Measurements from ENCODE around the gene UNC13D. TPM values are rescaled to one million over a fixed set of nuclear protein-coding genes. Genes with fewer than 3 reads are reported as not detected.

The UNC13D gene
- polyA plus RNA-seq, 1 donor from 2014 or later: 1.2 TPM

GRCh38 chr17:75830164-75831031, 13.8 kb downstream of the UNC13D start:
- Histone ChIP-seq H3K4me3 (ENCODE audit: low read length) (no peak overlapping the region), H2AFZ (ENCODE audit: low read depth, low read length) (no peak overlapping the region), H3K9me2 (ENCODE audit: insufficient read depth, low read length) (no peaks in the 10 kb centered on the region), H4K20me1 (ENCODE audit: insufficient read depth) (no peaks in the 10 kb centered on the region), H3K36me3 (ENCODE audit: insufficient read depth, low read length) (no peaks in the 10 kb centered on the region), H3K4me2 (ENCODE audit: low read length) (no peak overlapping the region), H3F3A (ENCODE audit: insufficient read depth, low read length, poor library complexity, severe bottlenecking) (no peaks in the 10 kb centered on the region), H3K79me2 (replicated peaks; ENCODE audit: insufficient read depth, low read length) (no peaks in the 10 kb centered on the region), H3K9me3 (ENCODE audit: low read length) (no peaks in the 10 kb centered on the region), H3K27ac (ENCODE audit: low read length) (no peak overlapping the region), H3K9ac (ENCODE audit: low read length) (no peak overlapping the region), H3K27me3 (ENCODE audit: insufficient read depth, low read depth, low read length) (no peaks in the 10 kb centered on the region)
- TF ChIP-seq, protein P1, sequence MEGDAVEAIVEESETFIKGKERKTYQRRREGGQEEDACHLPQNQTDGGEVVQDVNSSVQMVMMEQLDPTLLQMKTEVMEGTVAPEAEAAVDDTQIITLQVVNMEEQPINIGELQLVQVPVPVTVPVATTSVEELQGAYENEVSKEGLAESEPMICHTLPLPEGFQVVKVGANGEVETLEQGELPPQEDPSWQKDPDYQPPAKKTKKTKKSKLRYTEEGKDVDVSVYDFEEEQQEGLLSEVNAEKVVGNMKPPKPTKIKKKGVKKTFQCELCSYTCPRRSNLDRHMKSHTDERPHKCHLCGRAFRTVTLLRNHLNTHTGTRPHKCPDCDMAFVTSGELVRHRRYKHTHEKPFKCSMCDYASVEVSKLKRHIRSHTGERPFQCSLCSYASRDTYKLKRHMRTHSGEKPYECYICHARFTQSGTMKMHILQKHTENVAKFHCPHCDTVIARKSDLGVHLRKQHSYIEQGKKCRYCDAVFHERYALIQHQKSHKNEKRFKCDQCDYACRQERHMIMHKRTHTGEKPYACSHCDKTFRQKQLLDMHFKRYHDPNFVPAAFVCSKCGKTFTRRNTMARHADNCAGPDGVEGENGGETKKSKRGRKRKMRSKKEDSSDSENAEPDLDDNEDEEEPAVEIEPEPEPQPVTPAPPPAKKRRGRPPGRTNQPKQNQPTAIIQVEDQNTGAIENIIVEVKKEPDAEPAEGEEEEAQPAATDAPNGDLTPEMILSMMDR (IDR thresholded peaks at IDR 0.05; ENCODE audit: poor library complexity, severe bottlenecking): peak; percentile 24
- TF ChIP-seq EZH2 (IDR thresholded peaks at IDR 0.05; ENCODE audit: borderline replicate concordance, insufficient read depth, low read length, poor library complexity, severe bottlenecking): no peak
- TF ChIP-seq EP300 (conservative IDR thresholded peaks at IDR 0.05; ENCODE audit: poor library complexity, severe bottlenecking): no peak

DNA sequence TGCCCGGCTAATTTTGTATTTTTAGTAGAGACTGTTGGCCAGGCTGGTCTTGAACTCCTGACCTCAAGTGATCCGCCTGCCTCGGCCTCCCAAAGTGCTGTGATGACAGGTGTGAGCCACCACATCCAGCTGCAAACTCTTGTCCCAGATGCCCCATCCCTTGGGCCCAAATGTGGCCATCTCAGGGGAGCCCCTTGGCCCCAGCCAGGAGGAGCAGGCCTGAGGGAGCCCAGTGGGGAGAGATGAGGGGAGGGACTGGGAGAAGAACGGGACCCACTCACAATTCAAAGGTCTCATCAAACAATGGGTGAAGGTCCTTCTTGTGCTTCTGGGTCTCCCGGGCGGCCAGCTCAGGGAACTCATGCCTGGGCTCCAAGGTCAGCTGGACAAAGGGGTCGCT, 14.5 kb downstream of the UNC13D start:
- Histone ChIP-seq H3K4me3 (ENCODE audit: low read length) (no peak overlapping the region), H4K20me1 (ENCODE audit: insufficient read depth) (no peaks in the 10 kb centered on the region), H3K36me3 (ENCODE audit: insufficient read depth, low read length) (no peaks in the 10 kb centered on the region), H3F3A (ENCODE audit: insufficient read depth, low read length, poor library complexity, severe bottlenecking) (no peaks in the 10 kb centered on the region), H3K27me3 (ENCODE audit: insufficient read depth, low read depth, low read length) (no peaks in the 10 kb centered on the region), H3K9ac (ENCODE audit: low read length) (no peak overlapping the region), H3K9me2 (ENCODE audit: insufficient read depth, low read length) (no peaks in the 10 kb centered on the region), H3K79me2 (replicated peaks; ENCODE audit: insufficient read depth, low read length) (no peaks in the 10 kb centered on the region), H3K27ac (ENCODE audit: low read length) (no peak overlapping the region), H3K9me3 (ENCODE audit: low read length) (no peaks in the 10 kb centered on the region), H2AFZ (ENCODE audit: low read depth, low read length) (no peak overlapping the region), H3K4me2 (ENCODE audit: low read length) (no peak overlapping the region)
- TF ChIP-seq RAD21 (conservative IDR thresholded peaks at IDR 0.05) (no peak), EP300 (conservative IDR thresholded peaks at IDR 0.05; ENCODE audit: poor library complexity, severe bottlenecking) (no peak), TAF1 (IDR thresholded peaks at IDR 0.05; ENCODE audit: low read depth) (no peak), SMC3 (conservative IDR thresholded peaks at IDR 0.05; ENCODE audit: poor library complexity) (no peak), POLR2AphosphoS5 (IDR thresholded peaks at IDR 0.05) (no peak), EZH2 (IDR thresholded peaks at IDR 0.05; ENCODE audit: borderline replicate concordance, insufficient read depth, low read length, poor library complexity, severe bottlenecking) (no peak), MXI1 (conservative IDR thresholded peaks at IDR 0.05; ENCODE audit: poor library complexity, severe bottlenecking) (no peak)
- TF ChIP-seq, protein P2, sequence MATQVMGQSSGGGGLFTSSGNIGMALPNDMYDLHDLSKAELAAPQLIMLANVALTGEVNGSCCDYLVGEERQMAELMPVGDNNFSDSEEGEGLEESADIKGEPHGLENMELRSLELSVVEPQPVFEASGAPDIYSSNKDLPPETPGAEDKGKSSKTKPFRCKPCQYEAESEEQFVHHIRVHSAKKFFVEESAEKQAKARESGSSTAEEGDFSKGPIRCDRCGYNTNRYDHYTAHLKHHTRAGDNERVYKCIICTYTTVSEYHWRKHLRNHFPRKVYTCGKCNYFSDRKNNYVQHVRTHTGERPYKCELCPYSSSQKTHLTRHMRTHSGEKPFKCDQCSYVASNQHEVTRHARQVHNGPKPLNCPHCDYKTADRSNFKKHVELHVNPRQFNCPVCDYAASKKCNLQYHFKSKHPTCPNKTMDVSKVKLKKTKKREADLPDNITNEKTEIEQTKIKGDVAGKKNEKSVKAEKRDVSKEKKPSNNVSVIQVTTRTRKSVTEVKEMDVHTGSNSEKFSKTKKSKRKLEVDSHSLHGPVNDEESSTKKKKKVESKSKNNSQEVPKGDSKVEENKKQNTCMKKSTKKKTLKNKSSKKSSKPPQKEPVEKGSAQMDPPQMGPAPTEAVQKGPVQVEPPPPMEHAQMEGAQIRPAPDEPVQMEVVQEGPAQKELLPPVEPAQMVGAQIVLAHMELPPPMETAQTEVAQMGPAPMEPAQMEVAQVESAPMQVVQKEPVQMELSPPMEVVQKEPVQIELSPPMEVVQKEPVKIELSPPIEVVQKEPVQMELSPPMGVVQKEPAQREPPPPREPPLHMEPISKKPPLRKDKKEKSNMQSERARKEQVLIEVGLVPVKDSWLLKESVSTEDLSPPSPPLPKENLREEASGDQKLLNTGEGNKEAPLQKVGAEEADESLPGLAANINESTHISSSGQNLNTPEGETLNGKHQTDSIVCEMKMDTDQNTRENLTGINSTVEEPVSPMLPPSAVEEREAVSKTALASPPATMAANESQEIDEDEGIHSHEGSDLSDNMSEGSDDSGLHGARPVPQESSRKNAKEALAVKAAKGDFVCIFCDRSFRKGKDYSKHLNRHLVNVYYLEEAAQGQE (IDR thresholded peaks at IDR 0.05; ENCODE audit: borderline replicate concordance): no peak
- TF ChIP-seq, protein P1 (IDR thresholded peaks at IDR 0.05; ENCODE audit: poor library complexity, severe bottlenecking): no peak
